BJ (cell line): ENCODE measurements around the gene NCAPG. TPM values are rescaled to one million over a fixed set of nuclear protein-coding genes. Genes with fewer than 3 reads are reported as not detected.

Experiments used
- CTCF ChIA-PET: fragments of 350-600 bp; formaldehyde crosslinking; extraction: SDS; loops from one replicate; lab custom pipeline; 2021; ENCODE audit warnings: antibody characterized with exemption, inconsistent platforms; lab: Yijun Ruan, JAX
- POLR2A ChIA-PET: fragments of 300-600 bp; sonication (Branson Sonifier 250); formaldehyde crosslinking; extraction: SDS; loops from one replicate; lab custom pipeline; 2021; ENCODE audit warnings: antibody characterized with exemption; lab: Charles Lee
- DNase-seq: peaks from one replicate; pipeline ENCODE4 v3.0.0-alpha.2; 2011; ENCODE audit warnings: low read depth
- H3K27me3 ChIP-seq: 2 replicates; pipeline ENCODE4 v1.6.0; 2011; ENCODE audit warnings: low read length; ENCODE audit not compliant: control insufficient read depth, insufficient read depth
- H3K36me3 ChIP-seq: 2 replicates; pipeline ENCODE4 v1.5.1; 2011; ENCODE audit warnings: low read length; ENCODE audit not compliant: control insufficient read depth, insufficient read depth
- H3K4me3 ChIP-seq: 2 replicates; pipeline ENCODE4 v1.5.1; 2011; ENCODE audit warnings: low read depth, mild to moderate bottlenecking, control low read depth, low read length
- CTCF ChIP-seq: IDR thresholded peaks from 2 replicates; pipeline ENCODE4 v1.5.1; 2011; ENCODE audit warnings: low read depth, mild to moderate bottlenecking, control low read depth, inconsistent platforms, low read length, moderate library complexity; ENCODE audit not compliant: insufficient read depth
- polyA plus RNA-seq: library from polyadenylated mRNA; depleted of rRNA; stranded (reverse); fragments of >200 nt; gene quantifications from 2 replicates; pipeline ENCODE4 v1.2.3, GENCODE V29; 2011

NCAPG gene
- polyA plus RNA-seq, 1 experiment = 7.8 TPM

- Histone ChIP-seq H3K4me3 (peak overlapping the region; percentile 55), H3K27me3 (no peaks in the 10 kb centered on the region), H3K36me3 (no peaks in the 10 kb centered on the region)
- no peak for DNase-seq
- ChIA-PET POLR2A (interaction anchor here (0.6 kb wide), 1 partner anchor 89 kb away, joined by 3 read pairs; no protein-coding TSS in a partner anchor), CTCF (interaction anchor here (0.5 to 7.0 kb wide), 4 partner anchors 16 to 262 kb away, joined by 3 to 38 read pairs (median 6); no protein-coding TSS in a partner anchor)
- no peak for TF ChIP-seq CTCF
Measured at GRCh38 chr4:17811078-17811603, 362 bp downstream of the NCAPG start.

- no peak for DNase-seq
- POLR2A ChIA-PET = no interaction called here
- CTCF ChIA-PET = interaction anchor here (1.0 kb wide), 1 partner anchor 263 kb away, joined by 3 read pairs; no protein-coding TSS in a partner anchor
- Histone ChIP-seq H3K27me3 (no peaks in the 10 kb centered on the region), H3K4me3 (peak overlapping the region; percentile 55), H3K36me3 (no peaks in the 10 kb centered on the region)
- TF ChIP-seq CTCF = no peak
Measured at GRCh38 chr4:17812125-17812524, 1.3 kb downstream of the NCAPG start.

- no peak for TF ChIP-seq CTCF
- no peak overlapping the region for H3K4me3 ChIP-seq
- no peak for DNase-seq
- CTCF ChIA-PET = no interaction called here
- H3K36me3 ChIP-seq = no peaks in the 10 kb centered on the region
- POLR2A ChIA-PET = interaction anchor here (0.5 kb wide), 1 partner anchor 35 kb away, joined by 3 read pairs; no protein-coding TSS in a partner anchor
- no peaks in the 10 kb centered on the region for H3K27me3 ChIP-seq
Measured at GRCh38 chr4:17812801-17813200, 2.0 kb downstream of the NCAPG start.

- Histone ChIP-seq H3K4me3 (no peak overlapping the region), H3K27me3 (no peaks in the 10 kb centered on the region), H3K36me3 (no peaks in the 10 kb centered on the region)
- CTCF ChIA-PET = no interaction called here
- POLR2A ChIA-PET = no interaction called here
- no peak for DNase-seq
- no peak for TF ChIP-seq CTCF
Measured at GRCh38 chr4:17814140-17814539, 3.4 kb downstream of the NCAPG start.

GRCh38 chr4:17816142-17816541 lies 5.4 kb downstream of the NCAPG start:
- Histone ChIP-seq H3K4me3 (no peak overlapping the region), H3K36me3 (no peaks in the 10 kb centered on the region), H3K27me3 (no peaks in the 10 kb centered on the region)
- DNase-seq = no peak
- ChIA-PET POLR2A (no interaction called here), CTCF (interaction anchor here (1.2 to 3.1 kb wide), 7 partner anchors 10 to 776 kb away, joined by 3 to 19 read pairs (median 5); partner anchors contain the start of gene LCORL)
- TF ChIP-seq CTCF = no peak
